ENCODE measurements around the gene NOL3. TPM values are rescaled to one million over a fixed set of nuclear protein-coding genes. Genes with fewer than 3 reads are reported as not detected.
A peak's percentile ranks its signal among the peaks of the same experiment; 100 is the strongest.
"Not testable (repeated sequence)": the region's sequence is repeated elsewhere in the genome, so short reads cannot be mapped to it uniquely, and the experiment has no call there.

The NOL3 gene
- total RNA-seq, result 1 to 10 TPM in 2 of 3 donors, under 1 TPM in 1; 0.99 to 3.7 (median 1.4) TPM

- ATAC-seq (peak in 1 of 2 donors; percentile 5), DNase-seq (no peak)
- no peaks in the 10 kb centered on the region for H3K9me3 Mint-ChIP-seq
- peaks cover 29% of the 10 kb centered on the region for H3K4me1 Mint-ChIP-seq (ENCODE audit: low read depth)
- H3K36me3 Mint-ChIP-seq (ENCODE audit: insufficient read depth), result no peaks in the 10 kb centered on the region
- peak within 1 kb of the TSS; percentile 66 for H3K4me3 Mint-ChIP-seq
- H3K27me3 Mint-ChIP-seq (ENCODE audit: low read depth), result peaks cover 71% of the 10 kb centered on the region
These were observed at the start of gene NOL3 for GRCh38 chr16:67170168-67170948. Gene NOL3, plus strand, starts transcription at chr16:67170538.

GRCh38 chr16:67122799-67123198 is 47.5 kb upstream of the NOL3 start:
- not testable (repeated sequence) for H3K4me1 Mint-ChIP-seq (ENCODE audit: low read depth); DNase-seq; H3K27me3 Mint-ChIP-seq (ENCODE audit: low read depth); ATAC-seq; H3K9me3 Mint-ChIP-seq; H3K4me3 Mint-ChIP-seq
- peaks cover 26% of the 10 kb centered on the region for H3K36me3 Mint-ChIP-seq (ENCODE audit: insufficient read depth)

- no peaks in the 10 kb centered on the region for H3K4me1 Mint-ChIP-seq (ENCODE audit: low read depth)
- DNase-seq (no peak), ATAC-seq (no peak)
- no peaks in the 10 kb centered on the region for H3K27me3 Mint-ChIP-seq (ENCODE audit: low read depth)
- no peaks in the 10 kb centered on the region for H3K9me3 Mint-ChIP-seq
- no peak overlapping the region for H3K4me3 Mint-ChIP-seq
- peaks cover 30% of the 10 kb centered on the region for H3K36me3 Mint-ChIP-seq (ENCODE audit: insufficient read depth)
These were observed 41.9 kb upstream of the NOL3 start for GRCh38 chr16:67128417-67128816.

GRCh38 chr16:67128887-67129286 is 41.5 kb upstream of the NOL3 start:
- no peaks in the 10 kb centered on the region for H3K4me1 Mint-ChIP-seq (ENCODE audit: low read depth)
- ATAC-seq (no peak), DNase-seq (no peak)
- H3K4me3 Mint-ChIP-seq, result no peak overlapping the region
- no peaks in the 10 kb centered on the region for H3K27me3 Mint-ChIP-seq (ENCODE audit: low read depth)
- H3K36me3 Mint-ChIP-seq (ENCODE audit: insufficient read depth), result peaks cover 25% of the 10 kb centered on the region
- no peaks in the 10 kb centered on the region for H3K9me3 Mint-ChIP-seq

DNA sequence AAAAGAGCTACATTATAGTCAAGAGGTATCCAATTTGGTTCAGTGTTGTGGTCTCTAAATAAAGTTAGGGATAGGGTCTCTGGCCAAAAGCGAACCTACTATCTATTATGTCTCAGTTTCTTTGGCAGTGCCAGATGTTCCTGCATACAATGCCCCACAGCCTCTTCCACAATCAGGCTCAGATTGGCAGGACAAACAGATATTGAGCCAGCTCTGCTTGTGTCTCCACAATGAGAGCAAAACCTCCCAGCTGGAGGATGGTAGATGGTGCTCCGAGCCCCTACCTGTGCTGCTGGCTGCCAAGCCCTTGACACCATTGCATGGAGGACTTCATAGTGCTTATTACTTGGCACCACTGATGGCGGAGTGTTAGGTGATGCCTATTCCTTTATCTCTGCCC is 40.9 kb upstream of the NOL3 start:
- H3K27me3 Mint-ChIP-seq (ENCODE audit: low read depth), result no peaks in the 10 kb centered on the region

GRCh38 chr16:67137605-67138004 is 32.7 kb upstream of the NOL3 start:
- no peak overlapping the region for H3K4me3 Mint-ChIP-seq
- no peaks in the 10 kb centered on the region for H3K4me1 Mint-ChIP-seq (ENCODE audit: low read depth)
- peaks cover 35% of the 10 kb centered on the region for H3K36me3 Mint-ChIP-seq (ENCODE audit: insufficient read depth)

More for the DNA sequence above, 40.9 kb upstream of the NOL3 start:
- no peaks in the 10 kb centered on the region for H3K9me3 Mint-ChIP-seq
- DNase-seq (no peak), ATAC-seq (no peak)
- peaks cover 27% of the 10 kb centered on the region for H3K36me3 Mint-ChIP-seq (ENCODE audit: insufficient read depth)
- H3K4me1 Mint-ChIP-seq (ENCODE audit: low read depth), result no peaks in the 10 kb centered on the region
- H3K4me3 Mint-ChIP-seq, result no peak overlapping the region

GRCh38 chr16:67141391-67141790 is 28.9 kb upstream of the NOL3 start:
- no peaks in the 10 kb centered on the region for H3K9me3 Mint-ChIP-seq
- DNase-seq, result no peak
- H3K4me1 Mint-ChIP-seq (ENCODE audit: low read depth), result no peaks in the 10 kb centered on the region
- no peak for ATAC-seq
- H3K36me3 Mint-ChIP-seq (ENCODE audit: insufficient read depth), result peaks cover 36% of the 10 kb centered on the region
- H3K27me3 Mint-ChIP-seq (ENCODE audit: low read depth), result no peaks in the 10 kb centered on the region
- H3K4me3 Mint-ChIP-seq, result no peak overlapping the region

More at GRCh38 chr16:67137605-67138004, 32.7 kb upstream of the NOL3 start:
- H3K27me3 Mint-ChIP-seq (ENCODE audit: low read depth), result no peaks in the 10 kb centered on the region
- ATAC-seq (no peak), DNase-seq (no peak)
- H3K9me3 Mint-ChIP-seq, result no peaks in the 10 kb centered on the region

GRCh38 chr16:67142342-67142741 is 28.0 kb upstream of the NOL3 start:
- ATAC-seq (no peak), DNase-seq (no peak)
- Mint-ChIP-seq H3K9me3 (no peaks in the 10 kb centered on the region), H3K27me3 (ENCODE audit: low read depth) (no peaks in the 10 kb centered on the region), H3K36me3 (ENCODE audit: insufficient read depth) (peaks cover 39% of the 10 kb centered on the region), H3K4me1 (ENCODE audit: low read depth) (no peaks in the 10 kb centered on the region), H3K4me3 (no peak overlapping the region)

DNA sequence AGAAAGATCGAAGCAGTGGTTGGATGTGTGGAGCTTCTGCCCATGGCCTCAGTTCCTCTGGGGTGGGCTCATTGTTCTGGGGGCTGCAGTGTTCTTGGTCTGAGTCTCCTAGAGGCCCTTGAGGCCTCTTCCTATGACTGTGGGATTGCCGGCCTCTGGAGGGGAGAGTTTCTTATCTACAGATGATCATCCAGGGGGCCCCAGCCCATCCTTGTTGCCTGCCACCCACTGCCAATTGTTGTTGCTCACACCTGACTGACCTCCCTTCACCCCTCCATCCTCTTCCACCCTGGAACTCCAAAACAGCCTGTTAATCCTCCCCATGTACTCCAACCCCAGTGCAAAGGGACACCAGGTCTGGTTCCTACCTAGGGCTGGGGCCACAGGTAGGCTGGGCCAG is 25.4 kb upstream of the NOL3 start:
- H3K4me1 Mint-ChIP-seq (ENCODE audit: low read depth), result peaks cover 5% of the 10 kb centered on the region
- no peaks in the 10 kb centered on the region for H3K9me3 Mint-ChIP-seq
- DNase-seq, result no peak
- H3K36me3 Mint-ChIP-seq (ENCODE audit: insufficient read depth), result peaks cover 41% of the 10 kb centered on the region
- ATAC-seq, result no peak
- no peaks in the 10 kb centered on the region for H3K27me3 Mint-ChIP-seq (ENCODE audit: low read depth)
- no peak overlapping the region for H3K4me3 Mint-ChIP-seq

GRCh38 chr16:67145746-67146145 is 24.6 kb upstream of the NOL3 start:
- ATAC-seq, result no peak
- H3K4me1 Mint-ChIP-seq (ENCODE audit: low read depth), result peaks cover 5% of the 10 kb centered on the region
- peaks cover 33% of the 10 kb centered on the region for H3K36me3 Mint-ChIP-seq (ENCODE audit: insufficient read depth)
- no peak for DNase-seq
- H3K9me3 Mint-ChIP-seq, result no peaks in the 10 kb centered on the region
- H3K4me3 Mint-ChIP-seq, result no peak overlapping the region
- no peaks in the 10 kb centered on the region for H3K27me3 Mint-ChIP-seq (ENCODE audit: low read depth)

DNA sequence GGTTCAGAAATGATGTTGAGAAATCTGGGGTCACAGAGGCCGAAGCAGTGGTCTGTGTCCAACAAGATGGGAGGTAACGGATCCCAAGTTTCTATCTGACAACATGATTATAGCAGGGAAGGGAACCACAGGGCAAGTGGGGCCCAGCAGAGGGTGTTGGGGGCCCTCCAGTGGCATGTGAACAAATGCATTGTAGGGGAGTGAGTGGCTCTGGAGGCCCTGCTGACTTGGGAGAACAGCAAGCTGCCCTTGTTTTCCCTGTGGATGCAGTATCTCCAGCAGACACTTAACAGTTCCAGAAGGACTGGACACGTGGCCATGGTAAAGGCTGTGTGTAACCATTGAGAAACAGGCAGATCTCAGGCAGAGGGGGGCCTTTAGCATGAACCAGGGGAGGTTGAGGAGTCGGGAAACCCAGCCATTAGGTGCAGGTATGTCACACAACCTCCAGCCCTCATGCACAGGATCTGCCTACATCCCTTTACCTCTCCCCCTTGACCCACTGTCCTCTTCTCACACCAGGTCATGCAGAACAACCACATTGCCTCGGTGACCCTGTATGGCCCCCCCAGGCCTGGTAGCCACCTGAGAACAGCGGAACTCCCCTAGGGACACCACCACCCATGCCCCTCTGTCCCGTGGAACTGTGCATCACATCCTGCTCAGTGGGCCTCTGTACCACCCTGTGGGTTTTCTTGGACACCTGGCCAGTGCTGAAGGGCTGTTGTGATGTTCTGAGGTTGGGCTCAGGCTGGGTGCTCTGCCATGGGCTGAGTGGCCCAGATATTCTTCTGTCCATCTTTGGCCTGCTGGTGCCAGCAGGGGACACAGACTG is 23.6 kb upstream of the NOL3 start:
- no peak for DNase-seq
- Mint-ChIP-seq H3K4me3 (no peak overlapping the region), H3K9me3 (no peaks in the 10 kb centered on the region), H3K27me3 (ENCODE audit: low read depth) (no peaks in the 10 kb centered on the region), H3K4me1 (ENCODE audit: low read depth) (peaks cover 8% of the 10 kb centered on the region), H3K36me3 (ENCODE audit: insufficient read depth) (peaks cover 29% of the 10 kb centered on the region)
- ATAC-seq, result no peak

GRCh38 chr16:67147437-67148140 is 22.7 kb upstream of the NOL3 start:
- no peak for ATAC-seq
- Mint-ChIP-seq H3K9me3 (no peaks in the 10 kb centered on the region), H3K36me3 (ENCODE audit: insufficient read depth) (peaks cover 29% of the 10 kb centered on the region), H3K4me3 (no peak overlapping the region), H3K4me1 (ENCODE audit: low read depth) (peaks cover 9% of the 10 kb centered on the region), H3K27me3 (ENCODE audit: low read depth) (no peaks in the 10 kb centered on the region)
- DNase-seq, result no peak

GRCh38 chr16:67148221-67148620 is 22.1 kb upstream of the NOL3 start:
- ATAC-seq, result no peak
- Mint-ChIP-seq H3K4me3 (no peak overlapping the region), H3K4me1 (ENCODE audit: low read depth) (peaks cover 15% of the 10 kb centered on the region), H3K36me3 (ENCODE audit: insufficient read depth) (peaks cover 29% of the 10 kb centered on the region), H3K27me3 (ENCODE audit: low read depth) (no peaks in the 10 kb centered on the region), H3K9me3 (no peaks in the 10 kb centered on the region)
- no peak for DNase-seq

DNA sequence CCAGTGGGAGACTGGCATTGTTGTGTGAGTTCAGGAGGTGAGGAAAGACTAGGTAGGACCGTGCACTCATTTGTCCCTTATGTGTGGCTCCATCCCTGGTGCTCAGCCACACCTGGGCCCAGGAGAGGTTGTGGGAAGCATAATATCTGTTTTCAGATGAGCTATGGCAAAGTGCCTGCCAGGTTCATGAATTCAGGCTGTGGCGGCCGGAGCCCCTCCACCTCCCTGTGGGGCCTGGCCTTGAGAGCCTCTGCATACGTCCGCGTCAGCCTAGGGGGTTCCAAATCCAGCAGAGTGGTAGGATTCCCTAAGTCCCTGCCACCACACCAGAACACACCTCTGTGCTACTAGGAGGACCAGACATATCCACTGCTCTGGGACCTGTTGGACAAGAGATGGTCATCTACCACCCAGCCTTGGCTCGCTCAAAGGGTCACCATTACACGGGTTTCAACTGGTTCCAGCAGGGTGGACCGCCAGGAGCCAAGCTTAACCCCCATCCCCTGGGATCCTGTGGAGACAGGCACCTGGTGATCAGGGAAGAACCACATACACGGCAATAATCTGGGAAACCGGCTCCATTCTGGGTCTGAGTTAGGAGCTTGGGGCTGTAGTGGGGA is 21.6 kb upstream of the NOL3 start:
- peak overlapping the region; percentile 45 for H3K4me3 Mint-ChIP-seq
- no peaks in the 10 kb centered on the region for H3K9me3 Mint-ChIP-seq
- no peaks in the 10 kb centered on the region for H3K27me3 Mint-ChIP-seq (ENCODE audit: low read depth)
- H3K4me1 Mint-ChIP-seq (ENCODE audit: low read depth), result peaks cover 18% of the 10 kb centered on the region
- DNase-seq, result no peak
- no peak for ATAC-seq
- H3K36me3 Mint-ChIP-seq (ENCODE audit: insufficient read depth), result peaks cover 26% of the 10 kb centered on the region
